Cardiac muscle cell (in vitro differentiated cells and primary cell): ENCODE data around the gene PTCD1. TPM values are rescaled to one million over a fixed set of nuclear protein-coding genes. Genes with fewer than 3 reads are reported as not detected.

Experiments
- DNase-seq, 2 donors: peaks; one replicate each; pipeline versions ENCODE4 v3.0.0 to v3.0.0-alpha.2; 2010 to 2017; ENCODE audit warnings: low read depth in 1 of 2, low spot score in 1 of 2
- H3K27ac ChIP-seq: fragments of 200-600 bp; sonication (generic); 2 replicates; pipeline ENCODE4 v1.5.1; 2016
- H3K27me3 ChIP-seq: fragments of 200-600 bp; sonication (generic); 2 replicates; pipeline ENCODE4 v1.6.0; 2016; ENCODE audit warnings: control low read depth
- H3K36me3 ChIP-seq: fragments of 200-600 bp; sonication (generic); 2 replicates; pipeline ENCODE4 v1.5.1; 2016; ENCODE audit warnings: control low read depth
- H3K4me1 ChIP-seq: fragments of 200-600 bp; sonication (generic); 2 replicates; pipeline ENCODE4 v1.8.1; 2017; ENCODE audit warnings: low read depth, mild to moderate bottlenecking, mixed run types
- H3K4me3 ChIP-seq: fragments of 200-600 bp; sonication (generic); 2 replicates; pipeline ENCODE4 v1.5.1; 2016; ENCODE audit warnings: mild to moderate bottlenecking
- H3K9me3 ChIP-seq: fragments of 200-600 bp; sonication (generic); 2 replicates; pipeline ENCODE4 v1.5.1; 2017; ENCODE audit warnings: low read depth, mild to moderate bottlenecking, control low read depth
- polyA plus RNA-seq: library from polyadenylated mRNA; unstranded; fragments of >200 nt; fragmentation: Nextera tagmentation; extraction: Ambion mirVana; gene quantifications from 2 replicates; pipeline ENCODE4 v1.2.1, GENCODE V29; 2016
- total RNA-seq: library from RNA; depleted of rRNA; stranded (reverse); fragments of >200 nt; gene quantifications from 2 replicates; pipeline ENCODE4 v1.2.3, GENCODE V29; 2016
- TF ChIP-seq, protein P1 (sequence below): IDR thresholded peaks from 2 replicates; pipeline ENCODE4 v1.5.1; 2012; ENCODE audit warnings: low read depth, mild to moderate bottlenecking, low read length

PTCD1 gene
- total and polyA plus RNA-seq, 2 experiments from 2014 or later: 6.1 to 27.9 TPM

GRCh38 chr7:99374111-99375064 lies 64.2 kb downstream of the PTCD1 start, which contains the start of gene ARPC1B:
TSS of gene ARPC1B (plus strand) at chr7:99374730. CDS start at chr7:99385715, 10,985 bp downstream.
- Histone ChIP-seq H3K36me3 (no peaks in the 10 kb centered on the region), H3K27ac (no peak within 1 kb of the TSS), H3K4me1 (peaks cover 9% of the 10 kb centered on the region), H3K4me3 (peak within 1 kb of the TSS; percentile 87), H3K27me3 (no peaks in the 10 kb centered on the region), H3K9me3 (no peaks in the 10 kb centered on the region)
- TF ChIP-seq, protein P1, sequence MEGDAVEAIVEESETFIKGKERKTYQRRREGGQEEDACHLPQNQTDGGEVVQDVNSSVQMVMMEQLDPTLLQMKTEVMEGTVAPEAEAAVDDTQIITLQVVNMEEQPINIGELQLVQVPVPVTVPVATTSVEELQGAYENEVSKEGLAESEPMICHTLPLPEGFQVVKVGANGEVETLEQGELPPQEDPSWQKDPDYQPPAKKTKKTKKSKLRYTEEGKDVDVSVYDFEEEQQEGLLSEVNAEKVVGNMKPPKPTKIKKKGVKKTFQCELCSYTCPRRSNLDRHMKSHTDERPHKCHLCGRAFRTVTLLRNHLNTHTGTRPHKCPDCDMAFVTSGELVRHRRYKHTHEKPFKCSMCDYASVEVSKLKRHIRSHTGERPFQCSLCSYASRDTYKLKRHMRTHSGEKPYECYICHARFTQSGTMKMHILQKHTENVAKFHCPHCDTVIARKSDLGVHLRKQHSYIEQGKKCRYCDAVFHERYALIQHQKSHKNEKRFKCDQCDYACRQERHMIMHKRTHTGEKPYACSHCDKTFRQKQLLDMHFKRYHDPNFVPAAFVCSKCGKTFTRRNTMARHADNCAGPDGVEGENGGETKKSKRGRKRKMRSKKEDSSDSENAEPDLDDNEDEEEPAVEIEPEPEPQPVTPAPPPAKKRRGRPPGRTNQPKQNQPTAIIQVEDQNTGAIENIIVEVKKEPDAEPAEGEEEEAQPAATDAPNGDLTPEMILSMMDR: no peak
- DNase-seq: peak; percentile 83 to 85

- TF ChIP-seq, protein P1: no peak
- Histone ChIP-seq H3K9me3 (no peaks in the 10 kb centered on the region), H3K4me3 (peak overlapping the region; percentile 87), H3K4me1 (peaks cover 9% of the 10 kb centered on the region), H3K27me3 (no peaks in the 10 kb centered on the region), H3K27ac (peak overlapping the region; percentile 65), H3K36me3 (no peaks in the 10 kb centered on the region)
- no peak for DNase-seq
Measured at GRCh38 chr7:99373091-99374066, 65.2 kb downstream of the PTCD1 start.

GRCh38 chr7:99372275-99373090 lies 66.1 kb downstream of the PTCD1 start:
- DNase-seq: peak; percentile 55 to 87
- TF ChIP-seq, protein P1: no peak

DNA sequence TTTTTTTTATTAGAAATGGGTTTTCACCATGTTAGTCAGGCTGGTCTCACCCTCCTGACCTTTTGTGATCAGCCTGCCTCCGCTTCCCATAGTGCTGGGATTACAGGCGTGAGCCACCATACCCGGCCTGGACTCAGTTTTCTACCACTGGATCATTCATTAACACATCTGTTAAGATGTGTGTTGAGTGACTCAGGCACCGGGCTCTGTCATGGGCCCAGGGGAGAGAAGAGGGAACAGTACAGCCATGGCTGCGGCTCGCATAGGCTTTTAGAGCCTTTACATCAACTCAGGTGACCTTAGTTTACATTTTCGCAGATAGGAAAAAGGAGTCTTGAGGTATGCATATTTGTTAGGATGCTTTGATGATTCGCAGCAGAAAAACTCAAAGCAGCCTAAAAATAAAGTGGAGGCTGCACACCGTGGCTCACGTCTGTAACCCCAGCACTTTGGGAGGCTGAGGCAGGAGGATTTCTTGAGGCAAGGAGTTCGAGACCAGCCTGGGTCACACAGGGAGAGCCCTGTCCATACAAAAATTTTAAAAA lies 67.2 kb downstream of the PTCD1 start:
- DNase-seq: no peak
- Histone ChIP-seq H3K36me3 (peaks cover 12% of the 10 kb centered on the region), H3K27ac (no peak overlapping the region), H3K27me3 (no peaks in the 10 kb centered on the region), H3K9me3 (no peaks in the 10 kb centered on the region), H3K4me1 (peaks cover 9% of the 10 kb centered on the region), H3K4me3 (no peak overlapping the region)
- TF ChIP-seq, protein P1: no peak

More at GRCh38 chr7:99372275-99373090, 66.1 kb downstream of the PTCD1 start:
- H3K27me3 ChIP-seq: no peaks in the 10 kb centered on the region
- H3K27ac ChIP-seq: peak overlapping the region; percentile 65
- peaks cover 9% of the 10 kb centered on the region for H3K4me1 ChIP-seq
- H3K36me3 ChIP-seq: peaks cover 2% of the 10 kb centered on the region
- no peak overlapping the region for H3K4me3 ChIP-seq
- H3K9me3 ChIP-seq: no peaks in the 10 kb centered on the region
